ENCODE data around the gene ATP11C.
A peak's percentile ranks its signal among the peaks of the same experiment; 100 is the strongest.
"Not testable (repeated sequence)": the region's sequence is repeated elsewhere in the genome, so short reads cannot be mapped to it uniquely, and the experiment has no call there.

ATP11C gene

GRCh38 chrX:139924069-139924695 is 8.7 kb downstream of the ATP11C start:
- no peak for DNase-seq

- not testable (repeated sequence) for DNase-seq
These were observed 11.7 kb downstream of the ATP11C start for GRCh38 chrX:139921142-139921541.

- no peak for DNase-seq
These were observed 12.5 kb downstream of the ATP11C start for GRCh38 chrX:139920316-139920715.

DNA sequence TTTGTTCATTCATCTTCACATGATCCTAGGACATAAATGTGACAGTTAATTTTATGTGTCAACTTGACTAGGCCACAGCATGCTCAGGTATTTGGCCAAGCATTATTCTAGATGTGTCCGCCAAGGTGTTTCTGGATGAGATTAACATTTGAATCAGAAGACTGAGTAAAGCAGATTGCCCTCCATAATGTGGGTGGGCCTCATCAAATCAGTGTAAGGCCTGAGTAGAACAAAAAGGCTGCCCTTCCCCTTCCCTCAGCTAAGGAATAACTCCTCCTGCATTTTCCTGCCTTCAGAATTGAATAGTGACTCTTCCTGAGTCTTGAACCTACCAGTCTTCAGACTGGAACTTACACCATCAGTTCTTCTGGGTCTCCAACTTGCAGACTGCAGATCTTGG is 18.4 kb downstream of the ATP11C start:
- DNase-seq: no peak

DNA sequence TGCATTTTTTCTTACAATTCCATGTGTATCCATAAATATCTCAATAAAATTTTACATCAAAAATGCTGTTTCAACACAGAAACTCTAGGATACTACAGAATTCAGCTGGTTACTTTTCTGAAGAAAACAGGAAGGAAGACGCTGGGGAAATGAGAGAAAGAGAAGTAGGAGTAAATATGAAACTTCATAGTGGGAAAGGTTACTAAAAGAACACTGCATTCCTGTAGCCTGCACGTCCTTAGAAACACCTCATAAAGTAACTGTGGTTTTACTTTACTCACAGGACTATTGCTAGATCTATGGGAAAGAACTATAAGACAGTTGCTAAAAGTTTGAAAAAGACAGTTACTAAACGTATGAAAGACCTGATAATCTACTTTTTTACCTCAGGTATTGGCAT is 23.1 kb downstream of the ATP11C start:
- DNase-seq: no peak

DNA sequence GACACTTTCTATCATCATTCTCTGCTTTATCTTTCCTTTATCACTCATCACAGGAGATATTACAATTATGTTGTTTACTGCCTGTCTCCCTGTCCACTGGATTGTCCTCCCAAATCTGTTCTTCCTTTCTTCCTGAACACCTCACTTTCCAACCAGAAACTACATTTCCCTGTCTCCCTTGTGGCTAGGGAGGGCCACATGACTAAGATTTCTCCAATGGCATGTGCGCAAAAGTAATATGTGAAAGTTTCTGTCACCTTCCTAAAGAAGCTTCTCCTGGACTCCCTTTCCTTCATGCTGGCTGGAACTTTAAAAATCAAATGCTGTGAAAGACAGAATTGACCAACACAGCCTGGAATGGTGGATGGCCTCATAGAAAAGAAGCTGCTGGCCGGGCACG is 25.8 kb downstream of the ATP11C start:
- peak in 1 of 2 experiments; percentile 1 for DNase-seq

GRCh38 chrX:139905743-139906142 is 27.1 kb downstream of the ATP11C start:
- no peak for DNase-seq

- no peak for DNase-seq
These were observed 27.8 kb downstream of the ATP11C start for GRCh38 chrX:139905051-139905450.

DNA sequence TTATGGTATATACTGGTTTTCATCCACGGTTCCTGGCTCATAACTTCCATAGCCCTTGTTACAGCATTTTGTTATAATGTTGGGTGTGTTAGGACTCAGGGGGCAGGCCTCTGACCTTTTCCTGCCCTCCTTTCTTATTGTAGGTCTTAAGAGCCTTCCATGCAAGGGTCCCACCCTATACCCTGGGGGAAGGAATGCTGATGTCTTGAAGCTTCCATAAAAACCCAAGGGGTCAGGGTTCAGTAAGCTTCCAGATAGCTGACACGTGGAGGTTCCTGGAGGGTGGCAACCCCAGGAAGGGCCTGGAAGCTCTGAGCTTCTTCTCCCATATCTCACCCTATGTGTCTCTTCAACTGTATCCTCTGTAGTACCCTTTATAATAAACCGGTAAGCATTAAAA is 29.6 kb downstream of the ATP11C start:
- no peak for DNase-seq

DNA sequence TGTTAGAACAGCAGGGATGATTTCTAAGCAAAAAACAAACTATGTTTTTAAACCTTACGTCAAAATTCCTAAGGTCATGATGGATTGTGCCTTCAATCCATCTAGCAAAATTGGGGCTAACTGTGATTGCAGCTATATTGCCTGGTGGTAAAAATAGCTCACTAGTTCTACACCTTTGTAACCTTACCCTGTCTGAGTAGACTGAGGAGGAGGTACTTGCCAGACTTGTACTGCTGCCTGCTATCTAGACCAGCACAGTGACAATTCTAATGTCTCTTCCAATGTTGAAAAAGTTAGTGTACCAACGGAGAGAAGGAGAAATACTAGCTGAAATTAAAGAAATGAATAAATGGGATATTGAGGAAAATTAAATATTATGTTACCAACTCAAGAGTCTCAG is 30.3 kb downstream of the ATP11C start:
- DNase-seq: no peak

GRCh38 chrX:139898334-139898733 is 34.5 kb downstream of the ATP11C start:
- no peak for DNase-seq

DNA sequence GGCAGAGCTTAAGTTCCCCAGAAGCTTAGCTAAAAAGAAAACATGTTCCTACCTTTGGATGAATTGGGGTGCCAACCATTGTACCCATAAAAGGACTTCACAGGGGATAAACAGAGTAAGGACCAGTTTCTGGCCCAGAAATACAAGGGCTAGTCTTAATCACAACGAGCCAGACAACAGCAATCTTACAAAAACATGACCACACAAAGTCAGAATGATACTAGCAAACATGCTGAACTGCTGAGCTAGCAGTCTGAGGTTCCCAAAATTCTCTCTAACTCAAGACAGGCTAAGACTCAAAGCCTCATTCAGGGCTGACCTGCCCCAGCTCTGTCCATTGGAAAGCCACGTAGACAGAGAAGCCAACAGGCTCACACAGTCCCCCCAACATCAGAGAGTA is 40.3 kb downstream of the ATP11C start:
- DNase-seq: no peak

- DNase-seq: no peak
These were observed 41.7 kb downstream of the ATP11C start for GRCh38 chrX:139890991-139891700.

- no peak for DNase-seq
These were observed 43.1 kb downstream of the ATP11C start for GRCh38 chrX:139889760-139890159.

DNA sequence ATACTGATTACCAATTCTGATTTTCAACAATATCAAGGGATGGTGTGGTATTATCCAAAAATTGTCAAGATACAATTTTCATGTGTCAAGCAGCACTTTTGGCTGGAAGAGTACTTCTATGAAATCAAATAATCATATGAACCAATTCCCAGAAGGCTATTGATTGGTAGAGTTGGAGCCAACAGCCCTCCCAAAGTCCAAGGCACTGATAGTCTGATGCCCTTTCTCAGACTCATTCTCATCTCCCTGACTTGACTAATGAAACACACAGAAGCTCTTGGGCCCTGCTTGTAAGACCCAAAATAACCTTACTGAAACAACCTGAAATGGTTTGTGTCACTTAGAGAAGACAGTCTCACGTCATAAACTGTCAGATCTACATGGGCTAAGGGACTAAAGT is 48.9 kb downstream of the ATP11C start:
- no peak for DNase-seq

DNA sequence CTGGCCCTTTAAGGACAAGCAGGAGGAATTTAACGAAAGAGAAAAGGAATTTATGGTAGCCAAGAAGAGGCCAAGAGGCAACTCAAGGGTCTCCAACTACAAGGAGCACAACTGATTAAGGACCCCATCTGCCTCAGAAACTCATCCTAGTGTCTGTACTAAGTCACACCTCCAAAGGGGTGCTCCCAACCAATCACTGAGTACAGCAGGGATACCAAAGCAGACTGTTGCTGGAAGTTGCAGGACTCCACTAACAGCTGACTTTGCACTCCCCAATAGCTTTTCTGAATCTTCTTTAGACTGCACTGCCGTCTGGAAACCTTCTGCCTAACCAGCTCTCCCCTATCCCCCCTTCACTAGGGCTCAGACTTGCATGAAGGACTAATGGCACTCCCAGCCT is 50.6 kb downstream of the ATP11C start:
- no peak for DNase-seq

DNA sequence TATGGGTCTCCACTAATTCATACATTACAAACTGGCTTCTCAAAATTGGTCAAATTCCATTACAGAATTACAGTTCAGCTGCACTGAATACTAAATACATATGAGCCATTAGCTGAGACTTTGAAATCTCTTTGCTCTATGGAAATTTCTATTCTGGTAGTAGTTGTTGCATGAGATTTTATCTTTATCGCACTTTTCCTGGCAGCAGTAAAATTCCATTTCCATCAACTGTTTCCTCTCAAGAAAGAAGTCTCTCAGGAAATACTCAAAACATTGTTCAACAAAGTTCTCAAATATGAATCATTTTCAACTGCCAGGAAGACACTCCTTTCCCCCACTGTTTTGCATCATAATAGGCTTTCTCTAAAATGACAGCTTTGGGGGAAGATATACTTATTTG is 51.3 kb downstream of the ATP11C start:
- DNase-seq: no peak

GRCh38 chrX:139881130-139881529 is 51.7 kb downstream of the ATP11C start:
- no peak for DNase-seq

GRCh38 chrX:139877710-139878414 is 55.0 kb downstream of the ATP11C start:
- no peak for DNase-seq

- DNase-seq: no peak
These were observed 57.0 kb downstream of the ATP11C start for GRCh38 chrX:139875841-139876240.

DNA sequence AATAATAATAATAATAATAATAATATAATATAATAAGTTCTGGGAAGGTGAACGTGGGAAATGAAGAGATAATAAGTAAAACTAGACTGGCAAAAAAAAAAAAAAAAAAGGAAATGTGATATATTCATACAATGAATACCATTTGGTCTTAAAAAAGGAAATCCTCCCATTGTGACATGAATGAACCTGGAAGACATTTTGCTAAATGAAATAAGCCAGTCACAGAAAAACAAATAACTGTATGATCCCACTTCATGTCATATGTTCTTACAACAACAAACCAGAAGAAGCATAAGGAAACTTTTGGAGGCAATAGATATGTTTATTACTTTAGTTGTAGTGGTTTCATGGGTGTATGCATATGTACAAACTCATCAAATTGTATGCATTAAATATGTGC is 63.1 kb downstream of the ATP11C start:
- DNase-seq: no peak

- DNase-seq: no peak
These were observed 68.2 kb downstream of the ATP11C start for GRCh38 chrX:139864640-139865039.

GRCh38 chrX:139862208-139862607 is 70.6 kb downstream of the ATP11C start:
- no peak for DNase-seq

DNA sequence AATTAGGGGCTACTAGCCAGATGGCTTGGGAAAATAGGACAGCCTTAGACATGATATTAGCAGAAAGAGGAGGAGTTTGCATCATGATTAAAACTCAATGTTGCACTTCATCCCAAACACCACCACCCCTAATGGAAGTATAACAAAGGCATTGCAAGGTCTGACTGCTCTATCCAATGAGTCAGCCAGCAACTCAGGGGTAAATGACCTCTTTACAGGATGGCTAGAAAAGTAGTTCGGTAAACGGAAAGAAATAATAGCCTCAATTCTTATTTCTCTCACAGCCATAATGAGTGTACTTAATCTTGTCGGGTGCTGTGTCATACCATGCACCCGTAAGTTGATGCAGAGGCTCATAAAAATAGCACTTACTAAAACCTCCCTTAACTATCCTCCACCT is 76.0 kb downstream of the ATP11C start:
- DNase-seq: not testable (repeated sequence)

Measured in cerebellar nuclear complex (tissue), 1 donor.